Subcutaneous adipose tissue (tissue), 4 donors: ENCODE data around the gene SPTY2D1. TPM values are rescaled to one million over a fixed set of nuclear protein-coding genes. Genes with fewer than 3 reads are reported as not detected.

Experiments
- CTCF ChIP-seq: fragments of 450-650 bp; IDR thresholded peaks from one replicate; pipeline ENCODE4 v1.5.1; 2016; ENCODE audit warnings: low read depth, mild to moderate bottlenecking, control low read depth, antibody characterized with exemption, moderate library complexity
- total RNA-seq, 4 donors: library from RNA; depleted of rRNA; stranded (reverse); fragments of >200 nt; gene quantifications; one replicate each; pipeline ENCODE4 v1.1.0, GENCODE V29; 2016

SPTY2D1 gene
- total RNA-seq, 4 donors from 2014 or later, result 16.7 to 22.6 (median 20.2) TPM

- no peak for TF ChIP-seq CTCF
Measured at GRCh38 chr11:18632841-18633240, 1.3 kb downstream of the SPTY2D1 start.

- no peak for TF ChIP-seq CTCF
Measured at GRCh38 chr11:18624161-18624560, 10.0 kb downstream of the SPTY2D1 start.

GRCh38 chr11:18623707-18624106, 10.4 kb downstream of the SPTY2D1 start:
- no peak for TF ChIP-seq CTCF

GRCh38 chr11:18618342-18619025, 15.7 kb downstream of the SPTY2D1 start:
- no peak for TF ChIP-seq CTCF

- no peak for TF ChIP-seq CTCF
Measured at GRCh38 chr11:18617688-18618341, 16.3 kb downstream of the SPTY2D1 start.

- TF ChIP-seq CTCF, result no peak
Measured at GRCh38 chr11:18615628-18616392, 18.3 kb downstream of the SPTY2D1 start.

GRCh38 chr11:18614667-18615066, 19.5 kb downstream of the SPTY2D1 start:
- TF ChIP-seq CTCF, result no peak
